NOMO-1 treated with DMSO at 0.1 percent for 48 hours (cell line): ENCODE results near the gene MAMLD1.
"Not testable (repeated sequence)": the region's sequence is repeated elsewhere in the genome, so short reads cannot be mapped to it uniquely, and the experiment has no call there.

Experiments used
- DNase-seq: peaks from one replicate; lab custom pipeline; 2025; ENCODE audit not compliant: unreplicated experiment; lab: John Stamatoyannopoulos, UW

Gene MAMLD1, protein sequence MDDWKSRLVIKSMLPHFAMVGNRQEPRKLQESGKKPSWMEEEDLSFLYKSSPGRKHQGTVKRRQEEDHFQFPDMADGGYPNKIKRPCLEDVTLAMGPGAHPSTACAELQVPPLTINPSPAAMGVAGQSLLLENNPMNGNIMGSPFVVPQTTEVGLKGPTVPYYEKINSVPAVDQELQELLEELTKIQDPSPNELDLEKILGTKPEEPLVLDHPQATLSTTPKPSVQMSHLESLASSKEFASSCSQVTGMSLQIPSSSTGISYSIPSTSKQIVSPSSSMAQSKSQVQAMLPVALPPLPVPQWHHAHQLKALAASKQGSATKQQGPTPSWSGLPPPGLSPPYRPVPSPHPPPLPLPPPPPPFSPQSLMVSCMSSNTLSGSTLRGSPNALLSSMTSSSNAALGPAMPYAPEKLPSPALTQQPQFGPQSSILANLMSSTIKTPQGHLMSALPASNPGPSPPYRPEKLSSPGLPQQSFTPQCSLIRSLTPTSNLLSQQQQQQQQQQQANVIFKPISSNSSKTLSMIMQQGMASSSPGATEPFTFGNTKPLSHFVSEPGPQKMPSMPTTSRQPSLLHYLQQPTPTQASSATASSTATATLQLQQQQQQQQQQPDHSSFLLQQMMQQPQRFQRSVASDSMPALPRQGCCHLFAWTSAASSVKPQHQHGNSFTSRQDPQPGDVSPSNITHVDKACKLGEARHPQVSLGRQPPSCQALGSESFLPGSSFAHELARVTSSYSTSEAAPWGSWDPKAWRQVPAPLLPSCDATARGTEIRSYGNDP

DNA sequence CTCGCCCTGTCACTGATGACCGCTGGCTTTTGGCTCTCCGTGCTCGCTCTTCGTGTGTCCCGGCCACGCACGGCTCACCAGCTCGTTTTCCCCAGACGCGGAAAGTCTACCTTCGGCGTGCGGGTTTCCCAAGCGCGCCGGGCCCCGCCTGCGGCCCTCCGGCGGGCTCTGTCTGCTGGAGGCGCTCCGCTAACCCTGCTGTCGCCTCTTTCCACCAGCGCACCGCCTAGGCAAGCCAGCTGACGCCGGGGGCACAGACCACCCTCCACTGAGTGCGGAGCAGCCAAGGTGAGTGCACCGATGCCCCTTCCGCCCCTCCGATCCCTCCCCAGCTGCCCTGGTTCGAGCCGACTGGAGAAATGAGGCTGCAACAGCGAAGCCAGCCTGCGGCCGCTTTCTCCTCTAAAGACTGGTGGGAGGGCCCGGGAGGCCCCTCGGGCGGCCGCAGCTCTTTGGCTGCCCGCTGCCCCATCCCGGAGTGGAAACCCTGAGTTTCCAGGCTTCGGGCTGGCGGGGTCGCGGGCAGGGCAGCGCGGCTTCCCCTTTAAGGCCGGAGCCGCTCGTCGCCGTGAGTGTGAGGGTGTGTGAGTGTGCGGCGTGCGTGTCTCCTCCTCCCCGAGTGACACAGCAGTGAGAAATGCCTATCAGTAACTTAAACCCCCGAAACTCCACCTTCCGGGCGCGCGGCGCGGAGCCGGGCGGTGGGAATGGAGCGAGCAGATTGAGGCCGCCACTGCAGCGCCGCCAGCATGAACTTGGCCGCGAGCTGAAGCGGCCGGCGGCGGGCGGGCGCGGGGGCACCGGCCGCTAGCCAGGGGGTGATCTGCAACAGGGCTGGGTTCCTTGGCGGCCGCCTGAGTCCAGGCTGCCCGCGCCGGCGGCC lies at the start of gene MAMLD1:
MAMLD1 (plus strand) TSS at position 719 of the 883 bp plus-strand sequence. CDS start 82,200 bp downstream, outside the sequence.
- peak; percentile 50 for DNase-seq

DNA sequence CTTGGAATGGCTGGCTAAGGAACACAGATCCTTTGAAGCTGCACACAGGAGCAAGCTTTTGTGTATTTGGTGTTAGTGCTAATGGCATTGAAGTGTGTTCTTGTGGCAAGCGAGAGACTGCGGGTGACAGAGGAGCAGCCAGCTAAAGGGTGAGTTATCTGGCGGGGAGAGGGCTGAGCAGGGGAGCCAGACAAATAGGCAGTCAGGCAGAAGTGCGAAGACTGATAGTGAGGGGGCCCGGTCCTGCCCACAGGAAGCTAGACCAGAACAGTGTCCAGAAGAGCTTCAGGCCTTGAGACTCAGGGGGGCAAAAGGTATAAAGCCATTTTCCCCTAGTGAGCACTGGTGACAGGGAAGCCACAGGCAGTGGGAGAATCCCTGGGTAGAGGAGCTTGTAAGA lies 49.6 kb upstream of the MAMLD1 start:
- no peak for DNase-seq

DNA sequence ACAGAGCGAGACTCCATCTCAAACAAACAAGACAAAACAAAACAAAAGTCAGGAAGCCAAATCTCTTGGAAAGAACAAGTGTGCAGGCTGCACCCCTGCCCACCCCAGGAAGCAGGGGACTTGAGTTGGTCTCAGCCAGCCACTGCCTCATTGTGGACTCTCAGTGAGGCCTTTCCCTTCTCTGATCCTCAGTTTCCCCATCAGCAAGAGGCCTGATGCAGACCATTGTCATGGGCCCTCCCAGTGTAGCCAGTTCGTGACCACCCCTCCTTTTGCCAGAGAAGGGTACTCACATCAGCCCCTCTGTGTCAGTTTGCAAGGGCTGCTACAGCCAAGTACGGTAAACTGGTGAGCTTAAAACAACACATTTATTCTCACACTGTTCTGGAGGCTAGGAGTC lies 48.9 kb upstream of the MAMLD1 start:
- DNase-seq, result no peak

DNA sequence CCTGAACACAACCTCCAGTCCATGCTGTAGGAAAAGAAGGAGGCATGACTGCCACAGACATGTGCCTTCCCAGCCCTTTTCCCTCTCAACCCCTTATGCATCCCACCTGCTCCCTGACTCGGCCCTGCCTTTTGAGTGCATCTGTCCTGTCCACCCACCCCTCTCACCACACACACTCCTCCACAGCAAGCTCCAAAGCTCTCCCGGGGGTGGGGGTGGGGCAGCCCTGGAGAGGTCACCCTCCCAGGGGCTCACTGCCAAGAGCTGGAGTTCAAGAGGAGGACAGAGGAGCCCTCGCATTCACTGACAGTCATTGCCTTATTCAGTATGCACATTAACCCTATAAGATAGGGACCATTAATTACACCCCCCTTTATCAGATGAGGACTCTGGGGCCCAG lies 46.6 kb upstream of the MAMLD1 start:
- DNase-seq, result no peak

DNA sequence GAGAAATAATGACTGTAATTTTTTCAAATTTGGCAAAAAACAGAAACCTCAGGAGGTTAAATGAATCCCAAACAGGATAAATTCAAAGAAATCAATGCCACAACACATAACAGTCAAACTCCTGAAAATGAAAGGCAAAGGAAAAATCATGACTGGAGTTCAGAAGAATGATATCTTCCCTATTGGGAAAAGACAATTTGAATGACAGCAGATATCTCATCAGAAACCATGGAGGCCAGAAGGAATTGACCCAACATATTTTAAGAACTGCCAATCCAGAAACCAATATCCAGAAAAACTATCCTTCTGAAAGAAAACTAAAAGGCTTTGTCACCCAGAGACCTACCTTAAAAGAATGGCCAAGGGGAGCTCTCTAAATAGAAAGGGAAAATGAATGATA lies 40.1 kb upstream of the MAMLD1 start:
- DNase-seq, result no peak

DNA sequence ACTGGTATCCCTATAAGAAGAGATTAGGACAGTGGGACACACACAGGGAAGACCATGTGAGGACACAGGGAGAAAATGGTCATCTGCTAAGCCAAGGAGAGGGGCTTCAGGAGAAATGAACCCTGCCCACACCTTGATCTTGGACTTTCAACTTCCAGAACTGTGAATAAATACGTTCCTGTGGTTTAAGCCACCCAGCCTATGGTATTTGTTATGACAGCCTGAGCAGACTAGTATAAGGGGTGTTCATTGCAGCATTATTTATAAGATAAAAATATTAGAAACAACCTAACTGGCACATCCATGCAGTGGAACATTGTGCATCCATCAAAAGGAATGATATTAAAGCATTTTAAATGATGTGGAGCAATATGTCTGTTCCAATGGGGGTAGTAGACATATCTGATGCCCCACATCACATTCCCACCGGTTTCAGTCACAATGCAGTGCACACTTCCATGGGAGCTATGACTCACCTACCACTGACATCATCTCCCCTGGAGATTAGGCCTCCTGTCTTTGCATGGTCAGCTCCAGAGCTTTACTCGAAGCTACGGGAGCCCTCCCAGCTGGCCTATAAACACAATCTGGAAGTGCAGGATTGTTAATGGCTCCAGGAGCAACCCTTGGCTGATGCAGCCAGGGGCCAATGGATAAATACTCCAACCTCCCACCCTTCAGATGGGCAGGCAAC lies 38.9 kb upstream of the MAMLD1 start:
- DNase-seq, result no peak

DNA sequence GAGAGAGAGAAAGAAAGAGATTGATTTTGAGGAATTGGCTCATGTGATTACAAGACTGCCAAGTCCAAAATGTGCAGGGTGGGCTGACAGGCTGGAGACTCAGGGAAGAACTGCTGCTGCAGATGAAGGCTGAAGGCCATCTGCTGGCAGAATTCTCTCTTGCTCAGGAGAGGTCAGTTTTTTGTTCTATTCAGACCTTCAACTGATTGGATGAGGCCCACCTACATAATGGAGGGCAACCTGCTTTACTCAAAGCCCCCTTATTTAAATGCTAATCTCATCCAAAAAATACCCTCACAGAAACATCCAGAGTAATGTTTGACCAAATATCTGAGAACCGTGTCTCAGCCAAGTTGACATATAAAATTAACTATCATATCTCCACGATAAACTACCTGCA lies 38.2 kb upstream of the MAMLD1 start:
- no peak for DNase-seq

DNA sequence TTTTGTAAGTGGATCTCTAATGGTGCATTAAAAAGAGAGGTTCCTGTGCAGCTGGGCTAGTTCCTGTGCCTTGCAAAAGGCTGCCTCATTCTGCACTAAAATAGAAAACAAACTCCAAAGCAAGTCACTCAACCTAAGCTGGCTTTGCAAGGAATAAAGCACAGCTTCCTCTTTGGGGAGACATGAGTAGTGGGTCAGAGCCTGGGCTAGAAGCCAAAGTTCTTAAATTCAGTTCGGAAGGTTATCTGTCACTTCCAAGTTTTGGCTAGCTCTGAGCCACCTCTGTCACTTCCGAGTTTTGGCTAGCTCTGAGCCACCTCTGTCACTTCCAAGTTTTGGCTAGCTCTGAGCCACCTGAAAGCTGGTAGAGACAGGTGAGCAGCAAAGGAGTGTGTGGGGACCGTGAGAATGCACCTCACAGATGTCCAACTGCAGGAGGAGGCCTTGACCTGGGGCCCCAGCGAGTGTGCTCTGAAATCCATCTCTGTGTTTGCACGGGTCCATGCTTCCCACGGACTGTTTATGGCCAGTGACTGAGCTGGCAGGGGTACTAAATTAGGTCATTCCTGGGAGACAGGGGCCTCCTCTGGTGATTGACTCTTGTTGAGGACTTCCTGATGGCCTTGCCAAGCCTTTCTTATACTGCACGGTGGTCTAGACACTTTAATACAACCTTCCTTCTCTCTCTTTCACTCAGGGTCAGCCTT lies 36.4 kb upstream of the MAMLD1 start:
- no peak for DNase-seq

DNA sequence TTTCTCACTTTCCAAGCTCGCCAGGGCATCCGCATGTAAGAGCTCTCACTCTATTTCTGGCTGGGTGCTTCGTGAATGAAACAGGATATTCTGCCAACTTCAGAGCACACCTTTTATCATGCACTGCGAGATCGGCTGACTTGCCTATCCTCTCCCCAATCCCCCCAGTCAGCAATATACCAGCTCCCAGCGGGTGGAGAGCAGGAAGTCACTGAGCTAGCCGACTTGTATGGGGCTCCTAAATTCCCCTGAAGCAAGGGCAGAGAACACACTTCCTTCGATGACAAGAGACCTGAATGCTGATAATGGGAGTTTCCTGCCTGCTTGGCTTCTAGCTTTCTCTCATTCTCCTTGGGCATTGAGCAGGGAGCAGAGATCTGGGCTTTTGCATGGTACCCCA lies 33.8 kb upstream of the MAMLD1 start:
- DNase-seq, result no peak

DNA sequence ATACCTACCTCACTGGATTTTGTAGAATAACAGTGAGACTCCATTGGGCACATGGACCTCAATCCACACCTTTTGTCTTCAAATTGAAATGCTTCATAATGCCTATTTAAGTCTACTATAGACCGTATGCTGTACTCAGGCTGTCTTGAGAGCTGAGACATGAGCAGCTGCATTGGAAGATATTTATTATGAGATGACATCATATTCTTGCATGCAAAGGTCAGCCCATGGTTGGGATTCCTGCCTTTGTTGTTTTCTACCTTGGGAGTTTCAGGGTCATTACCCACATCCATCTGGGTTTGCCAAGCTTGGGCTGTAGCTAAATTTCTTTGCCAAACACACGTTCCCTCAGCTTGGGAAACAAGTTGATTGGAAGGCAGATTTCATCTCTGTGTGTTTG lies 33.2 kb upstream of the MAMLD1 start:
- DNase-seq, result no peak

DNA sequence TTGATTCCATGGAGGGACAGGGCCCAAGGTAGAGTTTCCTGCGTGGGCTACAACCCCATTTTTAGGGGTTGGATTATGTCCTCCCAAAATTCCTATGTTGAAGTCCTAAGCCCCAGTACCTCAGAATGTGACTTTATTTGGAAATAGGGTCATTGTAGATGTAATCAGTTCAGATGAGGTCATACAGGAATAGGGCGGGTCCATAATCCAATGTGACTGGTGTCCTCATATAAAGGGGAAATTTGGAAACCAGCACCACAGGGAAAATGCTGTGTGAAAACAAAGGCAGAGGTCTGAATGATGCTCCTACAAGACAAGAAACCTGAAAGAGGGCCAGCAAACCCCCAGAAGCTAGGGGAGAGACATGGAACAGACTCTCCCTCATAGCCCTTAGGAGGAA lies 31.1 kb upstream of the MAMLD1 start:
- DNase-seq, result no peak

DNA sequence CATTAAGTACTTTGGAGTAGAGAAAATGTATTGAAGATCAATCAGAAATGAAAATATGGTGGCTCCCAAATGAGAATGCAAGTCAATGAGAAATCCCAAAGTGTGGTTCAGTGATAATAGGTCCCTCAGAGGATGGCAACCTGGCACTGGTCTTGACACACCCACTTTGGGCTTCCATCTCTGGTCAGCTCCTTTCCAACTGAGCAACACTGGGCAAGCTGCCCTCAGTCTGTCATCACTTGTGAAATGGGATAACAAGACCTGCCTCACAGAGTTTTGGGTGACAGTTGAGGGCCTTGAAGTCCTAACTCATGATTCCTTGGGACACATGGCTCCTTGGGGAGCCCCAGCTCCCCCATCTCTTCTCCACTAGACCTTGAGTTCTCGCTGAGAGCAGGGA lies 29.0 kb upstream of the MAMLD1 start:
- no peak for DNase-seq

DNA sequence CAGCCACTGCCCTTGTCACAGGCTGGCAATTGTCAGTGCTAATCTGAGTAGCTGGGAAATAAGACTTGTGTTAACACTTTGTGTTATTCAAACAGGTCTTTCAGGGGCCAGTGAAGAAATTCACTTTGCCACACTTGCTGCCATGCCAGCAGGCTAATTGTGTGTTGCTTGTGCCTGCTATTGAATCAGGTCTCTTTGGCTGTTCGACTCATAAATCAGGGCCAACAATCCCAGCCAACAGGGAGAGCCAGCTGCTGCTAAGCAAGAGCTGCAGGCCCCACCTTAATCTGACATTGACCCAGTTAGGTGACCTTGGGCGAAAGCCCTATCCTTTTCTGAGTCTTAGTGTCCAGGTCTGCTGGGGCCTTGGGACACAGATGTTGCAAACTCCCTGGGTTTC lies 28.1 kb upstream of the MAMLD1 start:
- DNase-seq, result no peak

DNA sequence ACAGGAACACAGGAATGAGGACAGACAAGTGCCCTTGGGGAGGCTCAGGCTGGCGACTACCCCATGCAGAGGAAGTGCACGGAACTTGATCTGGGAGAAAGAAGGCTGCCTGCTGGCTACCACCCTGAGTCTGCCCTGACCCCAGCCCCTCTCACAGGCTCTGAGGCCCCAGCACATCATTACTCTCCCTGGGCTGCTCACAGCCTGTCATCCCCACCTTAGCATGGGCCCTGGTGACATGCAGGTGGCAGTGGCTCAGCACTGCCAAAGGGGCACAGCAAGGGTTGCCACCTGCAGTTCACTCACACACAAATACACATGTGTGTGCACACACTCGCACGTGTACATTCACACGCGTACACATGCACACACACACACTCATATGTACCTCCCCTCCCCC lies 26.1 kb upstream of the MAMLD1 start:
- no peak for DNase-seq

DNA sequence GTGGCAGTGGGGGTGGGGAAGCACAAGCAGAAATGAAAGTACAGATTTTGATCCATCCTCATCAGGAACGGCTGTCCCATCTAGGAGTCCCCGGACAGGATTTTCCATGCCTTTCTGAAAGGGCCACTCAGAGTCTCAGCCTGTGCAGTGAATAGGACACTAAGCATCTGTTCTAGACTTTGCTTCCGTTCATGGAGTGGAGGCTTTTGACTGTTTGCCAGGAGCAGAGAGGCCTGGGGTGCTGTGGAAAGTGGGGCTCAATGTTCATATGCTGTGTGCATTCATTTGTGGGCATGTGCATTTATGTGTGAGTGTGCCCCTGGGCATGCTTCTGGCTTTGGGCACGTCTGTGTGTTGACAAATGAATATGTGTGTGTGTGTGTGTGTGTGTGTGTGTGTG lies 25.6 kb upstream of the MAMLD1 start:
- DNase-seq, result no peak

DNA sequence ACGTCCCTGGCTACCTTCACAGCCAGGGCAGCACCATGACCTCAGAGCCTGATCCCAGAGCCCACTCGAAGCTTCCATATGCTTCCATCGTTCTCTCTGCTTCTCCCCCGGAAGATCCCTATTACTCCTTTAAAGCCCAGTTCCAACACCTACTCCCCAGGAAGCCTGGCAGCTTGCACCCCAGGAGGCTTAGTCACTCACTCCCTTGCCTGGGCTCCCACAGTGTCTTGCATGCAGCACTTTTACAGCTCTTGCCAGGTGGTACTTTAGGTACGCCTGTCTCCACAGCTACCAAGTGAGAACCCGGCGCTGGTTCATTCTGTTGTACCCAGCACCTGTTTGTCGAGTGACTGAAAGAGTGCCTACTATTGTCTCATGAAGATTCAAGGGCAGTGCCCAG lies 24.5 kb upstream of the MAMLD1 start:
- DNase-seq, result no peak

DNA sequence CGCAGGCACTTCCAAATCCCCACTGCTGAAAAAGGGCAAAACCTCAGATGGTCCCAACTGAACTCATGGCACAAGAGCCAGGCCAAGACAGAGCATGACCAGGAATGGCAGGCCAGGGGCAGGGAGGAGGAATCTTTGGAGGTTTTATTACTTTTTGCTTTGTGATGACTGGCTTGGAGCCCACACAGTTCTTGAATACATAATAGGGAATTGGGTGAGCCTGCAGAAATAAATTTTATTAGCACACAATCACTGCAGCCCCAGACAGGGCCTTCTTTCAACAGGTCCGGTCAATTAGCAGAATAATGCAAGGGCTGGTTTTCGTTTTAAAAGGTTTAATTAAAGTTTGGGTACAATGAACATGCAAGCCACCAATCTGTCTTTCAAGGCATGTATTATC lies 23.4 kb upstream of the MAMLD1 start:
- DNase-seq, result no peak

DNA sequence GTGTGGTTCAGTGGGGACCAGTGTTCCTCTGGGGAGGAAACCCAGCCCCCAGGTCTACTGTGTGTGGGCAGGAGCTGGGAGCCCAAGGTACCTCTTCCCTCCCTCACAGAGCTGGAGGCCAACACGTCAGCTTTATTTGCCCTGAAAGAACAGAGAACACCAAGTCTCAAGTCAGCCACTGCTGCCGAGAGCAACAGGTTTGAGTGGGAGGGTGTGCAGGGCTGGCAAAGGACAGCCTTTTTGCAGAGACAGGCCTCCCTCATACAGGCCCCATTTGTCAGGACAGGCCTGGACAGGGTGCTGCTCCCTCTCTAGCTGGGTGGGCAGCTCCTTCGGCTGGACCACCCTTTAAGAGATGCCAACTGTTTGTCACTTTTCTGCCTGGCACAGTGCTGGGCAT lies 22.8 kb upstream of the MAMLD1 start:
- not testable (repeated sequence) for DNase-seq

DNA sequence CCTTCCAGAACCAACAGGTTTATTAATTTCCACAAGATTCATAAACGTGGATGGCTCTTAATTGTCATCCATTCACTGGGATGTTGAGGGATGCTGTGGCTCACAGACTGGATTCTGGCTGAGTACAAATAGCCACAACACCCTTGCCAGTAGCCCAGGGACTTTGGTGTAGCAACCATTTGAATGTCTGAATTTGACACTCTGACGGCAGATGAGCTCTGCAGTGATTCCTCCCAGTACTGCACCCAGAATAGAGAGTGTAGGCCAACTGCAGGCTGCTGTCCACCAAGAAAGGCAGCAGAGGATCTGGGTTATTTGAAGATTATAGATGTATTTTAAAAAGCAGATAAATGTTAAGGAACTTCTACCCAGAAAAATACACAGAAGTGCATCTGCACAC lies 15.6 kb upstream of the MAMLD1 start:
- DNase-seq, result no peak

DNA sequence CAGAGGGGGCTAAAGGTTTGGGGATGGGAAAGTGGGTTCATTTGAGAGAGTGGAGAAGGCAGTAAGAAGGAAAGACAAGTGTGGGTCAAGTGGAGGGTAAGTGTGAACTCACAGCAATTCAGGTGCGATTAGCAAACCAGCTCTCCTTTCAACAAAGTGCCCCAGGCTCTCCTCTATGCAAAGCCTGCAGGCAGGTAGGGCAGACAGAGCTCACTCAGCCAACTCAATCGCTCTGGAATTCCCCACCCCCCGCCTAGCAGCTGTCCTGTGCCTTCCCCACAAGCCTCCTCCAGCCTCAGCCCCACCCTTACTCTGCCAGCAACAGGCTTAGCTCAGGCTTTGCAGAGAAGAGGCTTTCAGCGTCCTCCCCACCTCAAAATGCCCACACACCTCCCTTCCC lies 14.8 kb upstream of the MAMLD1 start:
- DNase-seq, result no peak
